Retinal pigment epithelial cell (primary cell): ENCODE results near the gene SLC1A4.
"Not testable (repeated sequence)": the region's sequence is repeated elsewhere in the genome, so short reads cannot be mapped to it uniquely, and the experiment has no call there.

Experiments
- DNase-seq: peaks from one replicate; pipeline ENCODE4 v3.0.0-alpha.2; 2010; ENCODE audit warnings: low read depth
- H3K4me3 ChIP-seq: 2 replicates; pipeline ENCODE4 v1.5.1; 2011; ENCODE audit warnings: mild to moderate bottlenecking, low read length, control low read depth, moderate library complexity
- CTCF ChIP-seq: conservative IDR thresholded peaks from 2 replicates; pipeline ENCODE4 v1.5.1; 2011; ENCODE audit warnings: low read depth, low read length, control low read depth, inconsistent platforms

SLC1A4 gene

GRCh38 chr2:65032019-65032975, 43.1 kb downstream of the SLC1A4 start:
- no peak for TF ChIP-seq CTCF
- H3K4me3 ChIP-seq: no peak overlapping the region
- DNase-seq: no peak

- no peak for TF ChIP-seq CTCF
- DNase-seq: no peak
- no peak overlapping the region for H3K4me3 ChIP-seq
Observed at GRCh38 chr2:65033178-65033577, 44.0 kb downstream of the SLC1A4 start.

- DNase-seq: not testable (repeated sequence)
Observed at GRCh38 chr2:65033667-65034066, 44.5 kb downstream of the SLC1A4 start.

GRCh38 chr2:65035351-65035943, 46.2 kb downstream of the SLC1A4 start:
- no peak for TF ChIP-seq CTCF
- no peak for DNase-seq

More at GRCh38 chr2:65033667-65034066, 44.5 kb downstream of the SLC1A4 start:
- H3K4me3 ChIP-seq: not testable (repeated sequence)

GRCh38 chr2:65037178-65037577, 48.0 kb downstream of the SLC1A4 start:
- TF ChIP-seq CTCF: no peak
- no peak for DNase-seq
- no peak overlapping the region for H3K4me3 ChIP-seq

More at GRCh38 chr2:65035351-65035943, 46.2 kb downstream of the SLC1A4 start:
- no peak overlapping the region for H3K4me3 ChIP-seq

- no peak for DNase-seq
- TF ChIP-seq CTCF: no peak
- no peak overlapping the region for H3K4me3 ChIP-seq
Observed at GRCh38 chr2:65039640-65040039, 50.4 kb downstream of the SLC1A4 start.

GRCh38 chr2:65040400-65041261, 51.4 kb downstream of the SLC1A4 start:
- DNase-seq: no peak
- TF ChIP-seq CTCF: peak; percentile 98
- H3K4me3 ChIP-seq: no peak overlapping the region
